SH-SY5Y (cell line): Measurements from ENCODE around the gene SSTR5.

Source experiments
- GATA2 ChIP-seq: IDR thresholded peaks from 2 replicates; pipeline ENCODE4 v1.6.1; 2011; ENCODE audit warnings: mild to moderate bottlenecking, low read depth, low read length
- GATA3 ChIP-seq: IDR thresholded peaks from 2 replicates; pipeline ENCODE4 v1.6.1; 2011; ENCODE audit warnings: low read depth, mild to moderate bottlenecking, low read length, moderate library complexity

Gene SSTR5

GRCh38 chr16:1071561-1072225, 854 bp upstream of the SSTR5 start:
- TF ChIP-seq GATA2 (no peak), GATA3 (no peak)

- no peak for TF ChIP-seq GATA2
- TF ChIP-seq GATA3 = no peak
Measured at GRCh38 chr16:1073262-1073558, 663 bp downstream of the SSTR5 start.

GRCh38 chr16:1073566-1074378, 1.2 kb downstream of the SSTR5 start:
- TF ChIP-seq GATA2 (no peak), GATA3 (no peak)

GRCh38 chr16:1074379-1074649, 1.8 kb downstream of the SSTR5 start:
- TF ChIP-seq GATA2 = no peak
- TF ChIP-seq GATA3 = no peak

- TF ChIP-seq GATA3 (no peak), GATA2 (no peak)
Measured at GRCh38 chr16:1075546-1075945, 3.0 kb downstream of the SSTR5 start.

GRCh38 chr16:1076801-1077576, 4.4 kb downstream of the SSTR5 start:
- TF ChIP-seq GATA3 (no peak), GATA2 (no peak)

- TF ChIP-seq GATA3 = no peak
- TF ChIP-seq GATA2 = no peak
Measured at GRCh38 chr16:1077877-1078578, 5.5 kb downstream of the SSTR5 start.

GRCh38 chr16:1078579-1079021, 6.1 kb downstream of the SSTR5 start:
- no peak for TF ChIP-seq GATA2
- TF ChIP-seq GATA3 = no peak

- TF ChIP-seq GATA3 (no peak), GATA2 (no peak)
Measured at GRCh38 chr16:1079341-1079740, 6.8 kb downstream of the SSTR5 start.

- TF ChIP-seq GATA3 (no peak), GATA2 (no peak)
Measured at GRCh38 chr16:1079786-1080525, 7.4 kb downstream of the SSTR5 start.

GRCh38 chr16:1080801-1081733, 8.5 kb downstream of the SSTR5 start:
- TF ChIP-seq GATA2 (no peak), GATA3 (no peak)

- TF ChIP-seq GATA2 (no peak), GATA3 (no peak)
Measured at GRCh38 chr16:1081734-1082265, 9.3 kb downstream of the SSTR5 start.
